SU-DHL-6 (cell line): ENCODE measurements around the gene CCDC134.

ENCODE experiments used
- H2AFZ ChIP-seq: fragments of 200-600 bp; sonication (generic); 2 replicates; pipeline ENCODE4 v1.6.1; 2014; ENCODE audit warnings: low read depth, mild to moderate bottlenecking, moderate library complexity, mixed read lengths, antibody characterized with exemption, low read length; ENCODE audit not compliant: severe bottlenecking
- H3F3A ChIP-seq: fragments of 200-600 bp; shearing (Covaris generic); 2 replicates; pipeline ENCODE4 v1.6.0; 2016; ENCODE audit warnings: antibody characterized with exemption, mild to moderate bottlenecking; ENCODE audit not compliant: insufficient read depth
- H3K27ac ChIP-seq: fragments of 200-600 bp; sonication (generic); 2 replicates; pipeline ENCODE4 v1.5.1; 2016; ENCODE audit warnings: low read depth, mild to moderate bottlenecking, low read length, moderate library complexity, mixed read lengths
- H3K27me3 ChIP-seq: fragments of 200-600 bp; sonication (generic), shearing (Covaris generic); 2 replicates; pipeline ENCODE4 v1.6.0; 2014; ENCODE audit warnings: mild to moderate bottlenecking, low read length
- H3K36me3 ChIP-seq: fragments of 200-600 bp; sonication (generic); 2 replicates; pipeline ENCODE4 v1.6.1; 2014; ENCODE audit warnings: mild to moderate bottlenecking, low read length, mixed read lengths
- H3K4me2 ChIP-seq: fragments of 300-600, 200-600 bp; shearing (Covaris generic), sonication (generic); 2 replicates; pipeline ENCODE4 v1.6.0; 2014; ENCODE audit warnings: low read length, low read depth, mild to moderate bottlenecking; ENCODE audit not compliant: poor library complexity, severe bottlenecking
- H3K4me3 ChIP-seq: fragments of 200-600 bp; sonication (generic); 2 replicates; pipeline ENCODE4 v1.5.1; 2014; ENCODE audit warnings: antibody characterized with exemption, low read length, mild to moderate bottlenecking, mixed read lengths; ENCODE audit not compliant: insufficient read depth, poor library complexity, severe bottlenecking
- H3K79me2 ChIP-seq: fragments of 200-600 bp; sonication (generic); 2 replicates; pipeline ENCODE4 v1.6.1; 2014; ENCODE audit warnings: mild to moderate bottlenecking, low read length, moderate library complexity; ENCODE audit not compliant: insufficient read depth
- H3K9ac ChIP-seq: fragments of 200-600 bp; sonication (generic); 2 replicates; pipeline ENCODE4 v1.7.0; 2014; ENCODE audit warnings: mild to moderate bottlenecking, low read length
- H3K9me2 ChIP-seq: fragments of 200-600 bp; sonication (generic); replicated peaks from 2 replicates; pipeline ENCODE4 v1.6.1; 2014; ENCODE audit warnings: low read length; ENCODE audit not compliant: insufficient read depth
- H3K9me3 ChIP-seq: fragments of 200-600 bp; sonication (generic); 2 replicates; pipeline ENCODE4 v1.6.1; 2014; ENCODE audit warnings: low read length, mixed read lengths; ENCODE audit not compliant: insufficient read depth
- H4K20me1 ChIP-seq: fragments of 200-600 bp; sonication (generic); 2 replicates; pipeline ENCODE4 v1.6.1; 2014; ENCODE audit warnings: low read depth, mild to moderate bottlenecking, antibody characterized with exemption, low read length, moderate library complexity, mixed read lengths
- EZH2phosphoT487 ChIP-seq: fragments of 200-600 bp; sonication (generic), shearing (Covaris generic); conservative IDR thresholded peaks from 2 replicates; pipeline ENCODE4 v1.6.1; 2018; ENCODE audit warnings: mild to moderate bottlenecking, antibody characterized with exemption, low read length, moderate library complexity, mixed read lengths
- TF ChIP-seq, protein P1 (sequence below): fragments of 200-600 bp; sonication (generic); IDR thresholded peaks from one replicate; pipeline ENCODE4 v1.5.1; 2017; ENCODE audit warnings: antibody characterized with exemption, mild to moderate bottlenecking, low read length, moderate library complexity; ENCODE audit not compliant: insufficient read depth, poor library complexity, severe bottlenecking

Gene CCDC134

DNA sequence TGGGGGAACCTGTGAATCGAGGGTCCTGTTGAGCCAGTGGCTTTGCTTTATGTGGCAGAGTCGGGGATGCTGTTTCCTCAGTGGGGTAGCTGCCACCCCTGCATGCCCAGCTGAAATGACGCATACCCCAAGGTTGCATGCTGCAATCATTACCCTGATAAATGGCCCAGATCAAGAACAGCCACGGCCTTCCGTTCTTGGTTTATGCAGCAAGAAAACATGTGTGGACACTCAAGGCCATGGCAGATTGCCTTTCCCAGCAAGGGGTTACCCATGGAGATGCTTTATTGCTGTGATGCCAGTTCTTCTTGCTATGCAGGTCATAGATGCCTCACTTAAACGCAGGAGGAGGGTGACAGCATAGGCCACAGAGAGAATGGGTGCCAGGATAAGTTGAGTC is 18.1 kb downstream of the CCDC134 start:
- H3K4me2 ChIP-seq, result no peak overlapping the region
- no peak overlapping the region for H3K27ac ChIP-seq
- H3K9me2 ChIP-seq, result no peaks in the 10 kb centered on the region
- TF ChIP-seq, protein P1, sequence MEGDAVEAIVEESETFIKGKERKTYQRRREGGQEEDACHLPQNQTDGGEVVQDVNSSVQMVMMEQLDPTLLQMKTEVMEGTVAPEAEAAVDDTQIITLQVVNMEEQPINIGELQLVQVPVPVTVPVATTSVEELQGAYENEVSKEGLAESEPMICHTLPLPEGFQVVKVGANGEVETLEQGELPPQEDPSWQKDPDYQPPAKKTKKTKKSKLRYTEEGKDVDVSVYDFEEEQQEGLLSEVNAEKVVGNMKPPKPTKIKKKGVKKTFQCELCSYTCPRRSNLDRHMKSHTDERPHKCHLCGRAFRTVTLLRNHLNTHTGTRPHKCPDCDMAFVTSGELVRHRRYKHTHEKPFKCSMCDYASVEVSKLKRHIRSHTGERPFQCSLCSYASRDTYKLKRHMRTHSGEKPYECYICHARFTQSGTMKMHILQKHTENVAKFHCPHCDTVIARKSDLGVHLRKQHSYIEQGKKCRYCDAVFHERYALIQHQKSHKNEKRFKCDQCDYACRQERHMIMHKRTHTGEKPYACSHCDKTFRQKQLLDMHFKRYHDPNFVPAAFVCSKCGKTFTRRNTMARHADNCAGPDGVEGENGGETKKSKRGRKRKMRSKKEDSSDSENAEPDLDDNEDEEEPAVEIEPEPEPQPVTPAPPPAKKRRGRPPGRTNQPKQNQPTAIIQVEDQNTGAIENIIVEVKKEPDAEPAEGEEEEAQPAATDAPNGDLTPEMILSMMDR, result no peak
- no peak for TF ChIP-seq EZH2phosphoT487
- no peaks in the 10 kb centered on the region for H3K79me2 ChIP-seq
- no peak overlapping the region for H3K9ac ChIP-seq
- no peak overlapping the region for H3K4me3 ChIP-seq
- no peaks in the 10 kb centered on the region for H4K20me1 ChIP-seq
- no peaks in the 10 kb centered on the region for H3K36me3 ChIP-seq
- no peaks in the 10 kb centered on the region for H3K27me3 ChIP-seq
- H3F3A ChIP-seq, result no peaks in the 10 kb centered on the region
- no peak overlapping the region for H2AFZ ChIP-seq
- H3K9me3 ChIP-seq, result no peaks in the 10 kb centered on the region

DNA sequence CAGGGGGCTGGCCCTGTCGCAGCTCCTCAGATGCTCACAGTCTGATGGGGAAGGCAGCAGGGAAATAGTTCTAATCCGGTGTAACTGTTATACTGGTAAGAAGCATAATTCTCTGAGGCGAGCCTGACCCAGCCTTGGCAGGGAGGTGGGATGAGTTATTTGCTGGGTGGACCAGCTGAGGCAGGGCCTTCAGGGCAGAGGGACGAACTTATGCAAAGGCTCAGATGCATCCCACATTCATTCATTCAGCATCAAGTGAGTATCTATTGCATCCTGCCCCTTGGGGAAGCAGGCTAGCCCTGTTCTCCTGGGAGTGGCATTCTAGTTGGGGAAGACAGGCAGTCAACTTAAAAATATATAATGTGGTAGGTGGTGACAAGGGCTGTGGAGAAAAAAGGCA is 18.8 kb downstream of the CCDC134 start:
- H3K4me2 ChIP-seq, result no peak overlapping the region
- H3F3A ChIP-seq, result no peaks in the 10 kb centered on the region
- H4K20me1 ChIP-seq, result no peaks in the 10 kb centered on the region
- TF ChIP-seq, protein P1, result no peak
- TF ChIP-seq EZH2phosphoT487, result no peak
- H3K79me2 ChIP-seq, result no peaks in the 10 kb centered on the region
- no peaks in the 10 kb centered on the region for H3K27me3 ChIP-seq
- H3K36me3 ChIP-seq, result no peaks in the 10 kb centered on the region
- no peak overlapping the region for H3K27ac ChIP-seq
- no peaks in the 10 kb centered on the region for H3K9me3 ChIP-seq
- no peaks in the 10 kb centered on the region for H3K9me2 ChIP-seq
- H3K4me3 ChIP-seq, result no peak overlapping the region
- no peak overlapping the region for H2AFZ ChIP-seq
- H3K9ac ChIP-seq, result no peak overlapping the region

DNA sequence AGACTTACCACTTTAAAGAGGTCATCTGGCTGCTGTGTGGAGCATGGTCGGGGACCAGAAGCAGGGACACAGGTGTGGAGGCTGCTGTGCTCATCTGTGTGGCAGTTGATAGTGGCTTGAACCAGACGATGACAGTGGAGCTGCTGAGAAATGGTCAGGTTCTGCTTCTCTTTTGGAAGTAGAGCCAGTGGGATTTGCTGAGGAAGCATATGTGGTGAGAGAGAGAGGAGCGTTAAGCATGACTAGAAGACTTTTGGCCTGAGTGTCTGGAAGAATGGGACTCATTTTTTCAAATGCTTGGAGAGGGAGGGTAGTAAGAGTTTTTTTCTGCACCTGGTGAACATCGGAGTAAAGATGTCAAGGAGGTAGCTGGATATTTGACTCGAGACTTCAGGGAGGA is 20.0 kb downstream of the CCDC134 start:
- no peaks in the 10 kb centered on the region for H3K9me2 ChIP-seq
- no peak overlapping the region for H3K4me3 ChIP-seq
- no peak overlapping the region for H3K4me2 ChIP-seq
- no peaks in the 10 kb centered on the region for H3K27me3 ChIP-seq
- no peaks in the 10 kb centered on the region for H4K20me1 ChIP-seq
- no peak overlapping the region for H3K27ac ChIP-seq
- no peaks in the 10 kb centered on the region for H3F3A ChIP-seq
- H3K9ac ChIP-seq, result no peak overlapping the region
- TF ChIP-seq, protein P1, result no peak
- TF ChIP-seq EZH2phosphoT487, result no peak
- no peaks in the 10 kb centered on the region for H3K79me2 ChIP-seq
- no peaks in the 10 kb centered on the region for H3K9me3 ChIP-seq
- no peak overlapping the region for H2AFZ ChIP-seq
- H3K36me3 ChIP-seq, result no peaks in the 10 kb centered on the region
